ENCODE measurements around the gene ARPIN.
"Not testable (repeated sequence)": the region's sequence is repeated elsewhere in the genome, so short reads cannot be mapped to it uniquely, and the experiment has no call there.

ARPIN gene

GRCh38 chr15:89912674-89913396, at the start of gene ARPIN:
Gene ARPIN (minus strand): TSS chr15:89912952. CDS start chr15:89912835, 117 bp downstream.
- Histone ChIP-seq H3K36me3 (ENCODE audit: insufficient read depth, low read length) (peaks cover 21% of the 10 kb centered on the region), H3K27ac (ENCODE audit: low read depth, low read length) (peak within 1 kb of the TSS; percentile 50), H3K9me3 (ENCODE audit: low read length) (no peaks in the 10 kb centered on the region), H3K9ac (ENCODE audit: low read length) (peak within 1 kb of the TSS; percentile 50), H3K4me3 (ENCODE audit: low read depth in 1 of 2, low read length in 2 of 2) (peak within 1 kb of the TSS; percentile 56 to 72), H3K4me1 (ENCODE audit: insufficient read depth, low read length) (peaks cover 16% of the 10 kb centered on the region), H3K27me3 (ENCODE audit: control insufficient read depth in 1 of 2, insufficient read depth in 2 of 2, low read length in 2 of 2) (no peaks in the 10 kb centered on the region)

GRCh38 chr15:89958107-89958805, 45.5 kb upstream of the ARPIN start:
- no peak overlapping the region for H3K4me3 ChIP-seq (ENCODE audit: low read depth in 1 of 2, low read length in 2 of 2)
- H3K27ac ChIP-seq (ENCODE audit: low read depth, low read length): no peak overlapping the region
- no peaks in the 10 kb centered on the region for H3K9me3 ChIP-seq (ENCODE audit: low read length)
- H3K27me3 ChIP-seq (ENCODE audit: control insufficient read depth in 1 of 2, insufficient read depth in 2 of 2, low read length in 2 of 2): no peaks in the 10 kb centered on the region
- no peaks in the 10 kb centered on the region for H3K36me3 ChIP-seq (ENCODE audit: insufficient read depth, low read length)
- H3K4me1 ChIP-seq (ENCODE audit: insufficient read depth, low read length): no peaks in the 10 kb centered on the region
- H3K9ac ChIP-seq (ENCODE audit: low read length): no peak overlapping the region

- H3K36me3 ChIP-seq (ENCODE audit: insufficient read depth, low read length); H3K4me1 ChIP-seq (ENCODE audit: insufficient read depth, low read length); H3K27ac ChIP-seq (ENCODE audit: low read depth, low read length): not testable (repeated sequence)
Measured at GRCh38 chr15:89955449-89955998, 42.8 kb upstream of the ARPIN start.

GRCh38 chr15:89954541-89954940, 41.8 kb upstream of the ARPIN start:
- Histone ChIP-seq H3K36me3 (ENCODE audit: insufficient read depth, low read length) (no peaks in the 10 kb centered on the region), H3K4me1 (ENCODE audit: insufficient read depth, low read length) (no peaks in the 10 kb centered on the region), H3K4me3 (ENCODE audit: low read depth in 1 of 2, low read length in 2 of 2) (no peak overlapping the region), H3K9me3 (ENCODE audit: low read length) (no peaks in the 10 kb centered on the region), H3K27me3 (ENCODE audit: control insufficient read depth in 1 of 2, insufficient read depth in 2 of 2, low read length in 2 of 2) (no peaks in the 10 kb centered on the region), H3K9ac (ENCODE audit: low read length) (no peak overlapping the region), H3K27ac (ENCODE audit: low read depth, low read length) (no peak overlapping the region)

More at GRCh38 chr15:89955449-89955998, 42.8 kb upstream of the ARPIN start:
- not testable (repeated sequence) for H3K9ac ChIP-seq (ENCODE audit: low read length); H3K9me3 ChIP-seq (ENCODE audit: low read length); H3K4me3 ChIP-seq (ENCODE audit: low read depth in 1 of 2, low read length in 2 of 2); H3K27me3 ChIP-seq (ENCODE audit: control insufficient read depth in 1 of 2, insufficient read depth in 2 of 2, low read length in 2 of 2)

- H3K27me3 ChIP-seq (ENCODE audit: control insufficient read depth in 1 of 2, insufficient read depth in 2 of 2, low read length in 2 of 2): no peaks in the 10 kb centered on the region
- H3K9me3 ChIP-seq (ENCODE audit: low read length): no peaks in the 10 kb centered on the region
- no peaks in the 10 kb centered on the region for H3K36me3 ChIP-seq (ENCODE audit: insufficient read depth, low read length)
- no peak overlapping the region for H3K4me3 ChIP-seq (ENCODE audit: low read depth in 1 of 2, low read length in 2 of 2)
- no peak overlapping the region for H3K9ac ChIP-seq (ENCODE audit: low read length)
- no peak overlapping the region for H3K27ac ChIP-seq (ENCODE audit: low read depth, low read length)
- H3K4me1 ChIP-seq (ENCODE audit: insufficient read depth, low read length): no peaks in the 10 kb centered on the region
Measured at GRCh38 chr15:89948796-89949195, 36.0 kb upstream of the ARPIN start.

GRCh38 chr15:89947385-89947784, 34.6 kb upstream of the ARPIN start:
- H3K4me3 ChIP-seq (ENCODE audit: low read depth in 1 of 2, low read length in 2 of 2): no peak overlapping the region
- H3K9ac ChIP-seq (ENCODE audit: low read length): no peak overlapping the region
- no peaks in the 10 kb centered on the region for H3K36me3 ChIP-seq (ENCODE audit: insufficient read depth, low read length)
- no peaks in the 10 kb centered on the region for H3K4me1 ChIP-seq (ENCODE audit: insufficient read depth, low read length)
- H3K27ac ChIP-seq (ENCODE audit: low read depth, low read length): no peak overlapping the region
- H3K9me3 ChIP-seq (ENCODE audit: low read length): no peaks in the 10 kb centered on the region
- no peaks in the 10 kb centered on the region for H3K27me3 ChIP-seq (ENCODE audit: control insufficient read depth in 1 of 2, insufficient read depth in 2 of 2, low read length in 2 of 2)

GRCh38 chr15:89946681-89947299, 34.0 kb upstream of the ARPIN start:
- Histone ChIP-seq H3K27me3 (ENCODE audit: control insufficient read depth in 1 of 2, insufficient read depth in 2 of 2, low read length in 2 of 2) (no peaks in the 10 kb centered on the region), H3K9ac (ENCODE audit: low read length) (no peak overlapping the region), H3K36me3 (ENCODE audit: insufficient read depth, low read length) (no peaks in the 10 kb centered on the region), H3K27ac (ENCODE audit: low read depth, low read length) (no peak overlapping the region), H3K9me3 (ENCODE audit: low read length) (no peaks in the 10 kb centered on the region), H3K4me3 (ENCODE audit: low read depth in 1 of 2, low read length in 2 of 2) (no peak overlapping the region), H3K4me1 (ENCODE audit: insufficient read depth, low read length) (no peaks in the 10 kb centered on the region)

- H3K4me3 ChIP-seq (ENCODE audit: low read depth in 1 of 2, low read length in 2 of 2); H3K27ac ChIP-seq (ENCODE audit: low read depth, low read length); H3K27me3 ChIP-seq (ENCODE audit: control insufficient read depth in 1 of 2, insufficient read depth in 2 of 2, low read length in 2 of 2); H3K9me3 ChIP-seq (ENCODE audit: low read length); H3K36me3 ChIP-seq (ENCODE audit: insufficient read depth, low read length); H3K4me1 ChIP-seq (ENCODE audit: insufficient read depth, low read length); H3K9ac ChIP-seq (ENCODE audit: low read length): not testable (repeated sequence)
Measured at GRCh38 chr15:89943721-89944120, 31.0 kb upstream of the ARPIN start.

GRCh38 chr15:89939910-89940309, 27.2 kb upstream of the ARPIN start:
- Histone ChIP-seq H3K4me3 (ENCODE audit: low read depth in 1 of 2, low read length in 2 of 2) (no peak overlapping the region), H3K27ac (ENCODE audit: low read depth, low read length) (no peak overlapping the region), H3K36me3 (ENCODE audit: insufficient read depth, low read length) (no peaks in the 10 kb centered on the region), H3K27me3 (ENCODE audit: control insufficient read depth in 1 of 2, insufficient read depth in 2 of 2, low read length in 2 of 2) (no peaks in the 10 kb centered on the region), H3K9me3 (ENCODE audit: low read length) (no peaks in the 10 kb centered on the region), H3K9ac (ENCODE audit: low read length) (no peak overlapping the region), H3K4me1 (ENCODE audit: insufficient read depth, low read length) (no peaks in the 10 kb centered on the region)

GRCh38 chr15:89939377-89939776, 26.6 kb upstream of the ARPIN start:
- H3K4me3 ChIP-seq (ENCODE audit: low read depth in 1 of 2, low read length in 2 of 2); H3K36me3 ChIP-seq (ENCODE audit: insufficient read depth, low read length); H3K27ac ChIP-seq (ENCODE audit: low read depth, low read length); H3K9me3 ChIP-seq (ENCODE audit: low read length); H3K27me3 ChIP-seq (ENCODE audit: control insufficient read depth in 1 of 2, insufficient read depth in 2 of 2, low read length in 2 of 2); H3K4me1 ChIP-seq (ENCODE audit: insufficient read depth, low read length); H3K9ac ChIP-seq (ENCODE audit: low read length): not testable (repeated sequence)
